ENCODE results near the gene ACTR1B.
"Not testable (repeated sequence)": the region's sequence is repeated elsewhere in the genome, so short reads cannot be mapped to it uniquely, and the experiment has no call there.

ACTR1B gene

GRCh38 chr2:97663962-97664635 lies at the start of gene ACTR1B:
TSS of gene ACTR1B (minus strand) at chr2:97664044. CDS start at chr2:97663890, 154 bp downstream.
- peak; percentile 98 for DNase-seq

GRCh38 chr2:97712693-97713295 lies 49.0 kb upstream of the ACTR1B start:
- DNase-seq = no peak

- DNase-seq = not testable (repeated sequence)
These were observed 48.3 kb upstream of the ACTR1B start for GRCh38 chr2:97712175-97712574.

GRCh38 chr2:97711394-97711711 lies 47.5 kb upstream of the ACTR1B start:
- no peak for DNase-seq

- no peak for DNase-seq
These were observed 44.8 kb upstream of the ACTR1B start for GRCh38 chr2:97708608-97709007.

- no peak for DNase-seq
These were observed 44.2 kb upstream of the ACTR1B start for GRCh38 chr2:97708048-97708380.

- DNase-seq = no peak
These were observed 43.7 kb upstream of the ACTR1B start for GRCh38 chr2:97707362-97708047.

GRCh38 chr2:97706708-97707345 lies 43.0 kb upstream of the ACTR1B start:
- no peak for DNase-seq

- no peak for DNase-seq
These were observed 42.3 kb upstream of the ACTR1B start for GRCh38 chr2:97706112-97706511.

- no peak for DNase-seq
These were observed 41.1 kb upstream of the ACTR1B start for GRCh38 chr2:97704989-97705388.

- DNase-seq = no peak
These were observed 39.9 kb upstream of the ACTR1B start for GRCh38 chr2:97703741-97704140.

- DNase-seq = no peak
These were observed 39.1 kb upstream of the ACTR1B start for GRCh38 chr2:97702731-97703470.

- DNase-seq = peak; percentile 48
These were observed 38.1 kb upstream of the ACTR1B start for GRCh38 chr2:97701851-97702465.

- no peak for DNase-seq
These were observed 37.3 kb upstream of the ACTR1B start for GRCh38 chr2:97701186-97701585.

- DNase-seq = peak; percentile 50
These were observed 36.1 kb upstream of the ACTR1B start for GRCh38 chr2:97699765-97700444.

GRCh38 chr2:97698530-97698929 lies 34.7 kb upstream of the ACTR1B start:
- peak; percentile 9 for DNase-seq

- peak; percentile 71 for DNase-seq
These were observed 33.7 kb upstream of the ACTR1B start for GRCh38 chr2:97697252-97698235.

GRCh38 chr2:97695744-97696143 lies 31.9 kb upstream of the ACTR1B start:
- no peak for DNase-seq

GRCh38 chr2:97693476-97693875 lies 29.6 kb upstream of the ACTR1B start:
- DNase-seq = peak; percentile 35

- no peak for DNase-seq
These were observed 27.3 kb upstream of the ACTR1B start for GRCh38 chr2:97691166-97691565.

Data from fibroblast of skin of right biceps (primary cell).